DMS53 (cell line): ENCODE results near the gene FMC1.
"Not testable (repeated sequence)": the region's sequence is repeated elsewhere in the genome, so short reads cannot be mapped to it uniquely, and the experiment has no call there.

ENCODE experiments used
- DNase-seq: peaks from one replicate; lab custom pipeline; 2025; lab: John Stamatoyannopoulos, UW

Gene FMC1, protein sequence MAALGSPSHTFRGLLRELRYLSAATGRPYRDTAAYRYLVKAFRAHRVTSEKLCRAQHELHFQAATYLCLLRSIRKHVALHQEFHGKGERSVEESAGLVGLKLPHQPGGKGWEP

DNA sequence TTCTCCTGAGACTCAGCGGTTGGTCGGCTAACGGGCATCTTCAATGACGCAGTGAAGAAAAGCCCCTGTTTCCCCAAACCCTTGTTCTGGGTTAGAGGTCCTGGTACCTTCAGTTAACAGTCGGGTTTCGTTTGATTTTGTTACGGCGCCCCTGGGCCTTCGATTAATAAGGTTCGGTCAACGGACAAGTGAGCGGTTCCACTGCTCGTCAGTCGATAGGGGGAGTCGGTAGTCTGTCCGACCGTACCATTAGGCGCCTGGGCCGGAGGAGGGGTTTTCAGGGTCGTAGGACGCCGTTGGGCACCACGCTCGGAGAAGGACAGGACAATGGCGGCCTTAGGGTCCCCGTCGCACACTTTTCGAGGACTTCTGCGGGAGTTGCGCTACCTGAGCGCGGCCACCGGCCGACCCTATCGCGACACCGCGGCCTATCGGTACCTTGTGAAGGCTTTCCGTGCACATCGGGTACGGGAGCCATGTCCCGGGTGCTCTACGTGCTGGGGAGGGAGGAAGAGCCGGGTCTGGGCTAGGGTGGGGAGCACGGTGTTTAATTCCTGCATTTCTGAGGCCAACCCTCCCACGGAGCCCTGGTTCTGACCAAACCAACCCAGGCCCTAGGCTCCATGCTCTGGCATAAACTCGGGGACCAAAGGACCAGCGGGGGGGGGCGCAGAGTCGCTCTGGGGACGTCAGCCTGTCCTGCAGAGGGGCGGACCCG, at the start of gene FMC1:
FMC1 (plus strand) TSS at position 280 of the 718 bp plus-strand sequence; CDS start at position 328, 48 bp downstream.
- DNase-seq, result peak; percentile 98

DNA sequence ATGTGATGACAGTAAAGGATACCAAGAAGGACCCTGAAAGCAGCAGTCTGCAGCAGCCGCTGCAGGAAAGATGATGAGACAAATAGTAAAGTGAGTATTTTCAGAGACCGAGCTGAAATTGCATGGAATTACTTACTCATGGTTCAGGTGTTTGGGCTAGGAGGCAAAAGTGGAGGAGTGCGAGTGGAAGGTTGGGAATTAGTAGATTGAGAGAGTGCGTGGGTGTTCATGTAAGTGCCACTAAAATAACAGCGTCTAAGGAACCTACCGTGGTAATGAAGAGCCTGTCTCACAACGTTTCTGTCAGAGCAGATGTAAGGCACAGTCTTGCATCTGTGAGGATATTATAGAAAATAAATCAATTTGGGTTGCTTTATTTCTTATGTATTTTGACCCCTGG, 48.3 kb upstream of the FMC1 start:
- no peak for DNase-seq

DNA sequence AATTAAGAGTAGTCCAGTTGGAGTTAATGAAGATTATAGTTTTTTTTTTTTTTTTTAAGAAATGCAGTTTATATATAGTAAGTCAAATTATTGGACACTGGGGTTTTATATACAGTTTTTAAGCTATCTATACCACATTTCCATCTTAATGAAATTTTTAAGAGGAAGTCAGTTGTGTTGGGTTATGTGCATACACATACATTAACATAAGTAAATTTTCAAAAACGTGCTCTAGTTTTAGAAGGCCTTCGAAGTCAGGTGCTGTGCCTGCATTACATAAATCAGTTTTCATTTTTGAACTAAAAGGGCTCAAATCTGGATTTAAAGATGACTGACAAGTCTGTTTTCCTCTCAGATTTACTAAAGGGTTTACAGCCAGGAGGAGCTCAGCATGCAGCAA, 47.6 kb upstream of the FMC1 start:
- DNase-seq, result no peak

DNA sequence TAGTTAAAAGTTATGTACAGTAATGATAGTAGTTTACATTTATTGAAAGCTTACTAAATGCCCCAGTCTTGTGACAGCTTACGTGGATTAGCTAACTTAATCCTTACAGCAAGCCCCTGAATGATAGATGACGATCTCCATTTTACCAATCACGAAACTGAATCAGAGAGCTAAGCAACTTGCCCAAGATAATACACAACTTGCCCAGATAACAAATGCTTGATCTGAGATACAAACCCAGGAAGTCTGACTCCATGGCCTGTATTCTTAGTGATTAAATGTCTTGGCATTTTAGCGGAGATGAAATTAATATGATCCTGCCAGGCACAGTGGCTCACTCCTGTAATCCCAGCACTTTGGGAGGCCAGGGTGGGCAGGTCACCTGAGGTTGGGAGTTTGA, 46.9 kb upstream of the FMC1 start:
- no peak for DNase-seq

DNA sequence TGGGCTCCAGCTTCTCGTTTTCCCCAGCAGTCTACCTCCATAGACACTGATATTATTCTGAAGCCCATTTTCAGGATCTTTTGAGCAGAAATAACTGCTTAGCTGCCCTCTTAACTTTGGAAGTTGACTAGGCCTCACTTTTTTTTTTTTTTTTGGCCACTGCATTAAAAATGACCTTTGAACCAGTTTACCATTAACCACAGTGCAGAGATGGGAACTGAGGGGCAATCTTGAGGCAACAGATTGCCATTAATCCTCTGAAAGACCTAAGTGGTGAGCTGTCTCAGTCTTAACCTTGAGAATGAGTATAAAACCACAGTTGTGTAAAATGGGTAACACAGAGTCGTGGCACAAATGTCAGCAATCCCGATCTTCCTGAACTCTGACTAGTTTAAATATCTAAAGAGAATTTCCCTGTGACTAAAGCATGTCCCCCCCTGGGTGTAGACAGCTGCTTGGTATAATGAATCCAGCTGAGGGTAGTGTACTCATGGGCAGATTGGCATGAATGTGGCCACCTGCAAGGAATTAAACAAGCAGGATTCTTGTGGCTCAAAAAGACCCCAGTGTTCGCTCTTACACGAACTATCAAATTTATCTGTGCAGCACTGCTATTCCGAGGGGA, 46.1 kb upstream of the FMC1 start:
- no peak for DNase-seq

DNA sequence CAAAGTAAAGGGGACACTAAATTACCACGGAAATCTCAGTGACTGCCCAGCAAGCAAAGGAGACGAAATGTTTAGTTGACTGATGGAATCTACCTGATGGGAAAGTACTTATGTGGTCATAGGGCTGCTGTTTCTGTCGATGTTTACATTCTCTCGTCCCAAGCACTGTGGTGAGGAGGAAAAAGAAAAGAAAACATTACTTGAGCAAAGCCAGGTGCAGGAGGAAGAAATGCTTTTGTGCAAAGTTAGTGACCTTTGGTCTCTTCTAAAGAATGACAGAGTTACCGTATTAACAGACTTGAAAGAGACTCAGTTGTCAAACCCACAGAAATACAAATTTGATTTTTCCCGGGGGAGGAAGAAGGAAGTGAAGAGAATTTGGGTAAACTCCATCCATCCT, 43.3 kb upstream of the FMC1 start:
- peak; percentile 61 for DNase-seq

DNA sequence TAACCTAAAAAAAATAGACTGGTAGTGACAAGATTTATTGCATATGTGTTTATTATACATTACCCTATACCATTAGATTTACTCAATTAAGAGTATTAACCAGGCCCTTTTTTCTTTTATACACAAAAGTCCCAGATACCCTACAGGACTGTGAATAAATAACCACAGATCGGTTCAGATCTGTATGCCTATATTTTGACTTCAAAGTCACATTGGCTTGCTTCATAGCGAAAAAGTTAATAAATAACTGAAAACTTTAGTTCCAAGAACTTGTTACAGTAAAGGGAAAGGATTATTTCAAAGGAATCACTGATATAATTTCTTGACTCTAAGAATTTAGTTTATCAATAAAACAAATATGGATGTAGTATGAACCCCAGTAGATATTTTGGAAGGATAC, 41.8 kb upstream of the FMC1 start:
- DNase-seq, result no peak

DNA sequence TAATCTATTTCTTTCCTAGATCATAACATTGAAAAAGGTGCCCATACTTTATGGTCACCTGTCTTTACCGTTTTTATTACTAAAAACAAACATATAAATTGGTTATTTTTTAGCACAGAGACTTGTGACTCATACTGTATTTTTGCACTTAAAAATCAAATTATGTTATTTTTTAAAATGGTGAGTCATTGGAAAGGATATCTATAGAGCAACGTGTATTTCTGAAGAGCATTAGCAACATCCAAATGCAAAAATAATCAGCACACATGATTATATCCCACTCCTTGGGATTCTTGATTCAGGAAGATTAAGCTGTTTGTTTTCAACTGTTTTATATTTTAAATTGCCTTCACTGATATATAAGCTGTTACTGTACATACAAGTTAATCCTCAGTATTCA, 40.7 kb upstream of the FMC1 start:
- no peak for DNase-seq

DNA sequence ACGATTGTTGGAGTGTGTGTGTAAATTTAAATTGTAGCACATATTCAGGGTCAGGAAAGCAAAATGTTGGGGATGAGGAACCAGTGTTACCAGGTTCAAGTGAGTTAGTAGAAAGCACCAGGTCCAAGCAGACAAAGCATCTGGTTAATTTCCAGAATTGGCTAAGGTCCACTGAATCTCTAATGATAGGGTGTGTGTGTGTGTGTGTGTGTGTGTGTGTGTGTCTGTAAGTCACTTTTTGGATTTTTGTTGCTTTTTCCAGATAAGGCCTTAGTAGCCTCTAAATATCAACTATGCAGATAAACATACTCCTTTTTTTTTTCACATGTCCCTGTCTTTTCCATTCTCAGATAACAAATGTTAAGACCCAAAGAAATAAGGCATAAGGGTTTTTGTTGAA, 36.6 kb upstream of the FMC1 start:
- DNase-seq, result no peak

DNA sequence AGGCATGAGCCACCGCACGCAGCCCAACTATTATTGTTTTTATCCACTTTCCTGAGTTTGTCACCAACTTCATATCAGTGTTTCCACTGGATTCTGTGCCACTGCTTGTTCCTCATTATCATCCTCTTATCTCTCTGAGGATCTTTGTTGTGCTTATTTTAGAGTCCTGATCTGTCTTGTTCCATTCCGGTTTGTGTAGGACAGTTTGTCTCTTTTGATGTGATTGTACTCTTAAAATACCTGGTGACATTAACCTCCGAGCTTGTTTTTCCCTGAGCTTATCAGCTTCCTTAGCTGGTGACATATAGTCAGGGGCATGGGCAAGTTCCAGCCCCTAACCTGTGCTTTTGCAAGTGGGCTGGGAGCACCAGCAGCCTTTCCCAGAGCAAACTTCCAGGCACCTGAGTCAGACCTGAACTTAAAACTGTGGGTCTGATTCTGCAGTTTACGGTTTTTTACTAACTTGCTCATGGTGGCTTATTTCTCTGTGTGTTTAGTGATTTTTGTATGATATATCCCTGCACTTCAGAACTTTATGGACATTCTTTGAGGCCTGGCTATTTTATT, 23.1 kb upstream of the FMC1 start:
- no peak for DNase-seq

DNA sequence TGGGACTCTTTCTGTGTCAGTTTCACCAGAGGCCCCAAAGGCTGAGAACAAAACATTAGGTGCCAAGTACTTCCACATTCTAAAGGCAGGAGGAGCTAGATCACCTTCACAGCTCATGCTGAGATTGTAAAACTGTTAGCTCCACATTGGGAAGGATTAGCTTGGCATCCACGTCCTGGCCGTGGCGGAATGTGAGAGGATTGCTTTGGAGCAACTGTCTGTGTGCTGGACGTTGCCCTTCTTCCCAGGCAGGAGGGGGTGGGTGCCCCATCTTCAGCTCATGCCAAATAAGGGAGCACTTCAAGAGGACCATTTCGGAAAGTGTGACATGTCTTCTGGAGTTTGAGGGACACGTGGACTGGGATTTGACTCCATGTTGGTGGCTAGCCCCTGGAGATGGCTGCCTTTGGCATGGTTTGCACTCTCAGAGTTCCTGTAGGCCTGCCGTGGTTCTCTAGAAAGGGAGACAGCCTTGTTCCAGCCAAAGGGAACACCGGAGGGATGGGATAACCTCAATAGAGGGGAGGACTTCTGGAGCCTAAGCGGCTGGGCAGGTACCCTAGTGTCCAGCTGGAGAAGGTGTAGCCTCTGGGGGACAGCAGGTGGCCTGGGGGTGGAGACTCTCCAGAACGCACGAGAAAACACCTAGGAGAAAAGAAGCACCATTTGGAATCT, 19.9 kb upstream of the FMC1 start:
- DNase-seq, result peak; percentile 48

DNA sequence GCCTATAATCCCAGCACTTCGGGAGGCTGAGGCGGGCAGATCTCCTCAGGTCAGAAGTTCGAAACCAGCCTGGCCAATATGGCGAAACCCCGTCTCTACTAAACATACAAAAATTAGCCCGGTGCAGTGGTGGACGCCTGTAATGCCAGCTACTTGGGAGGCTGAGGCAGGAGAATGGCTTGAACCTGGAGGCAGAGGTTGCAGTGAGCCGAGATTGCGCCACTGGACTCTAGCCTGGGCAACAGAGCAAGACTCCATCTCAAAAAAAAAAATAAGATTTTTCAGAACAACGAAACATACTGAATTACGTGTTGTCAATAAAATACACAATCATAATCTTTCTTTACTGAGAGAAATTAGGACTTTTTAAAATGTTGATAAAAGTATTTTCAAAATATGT, 16.4 kb upstream of the FMC1 start:
- DNase-seq, result not testable (repeated sequence)

DNA sequence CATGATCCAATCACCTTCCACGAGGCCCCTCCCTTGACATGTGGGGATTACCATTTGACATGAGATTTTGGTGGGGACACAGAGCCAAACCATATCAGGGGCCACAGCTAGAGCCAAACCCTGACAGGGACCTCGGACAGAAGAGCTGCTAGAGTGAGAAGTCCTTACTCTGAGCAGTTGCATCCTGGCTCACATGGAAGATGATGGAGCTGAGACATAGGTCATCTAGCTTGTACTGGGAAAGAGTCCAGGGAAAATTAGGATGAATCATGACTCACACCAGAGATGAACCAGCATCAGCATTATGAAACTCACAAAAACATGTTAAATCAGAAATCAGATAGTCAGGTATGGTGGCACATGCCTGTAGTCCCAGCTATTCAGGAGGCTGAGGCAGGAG, 12.8 kb upstream of the FMC1 start:
- DNase-seq, result no peak

DNA sequence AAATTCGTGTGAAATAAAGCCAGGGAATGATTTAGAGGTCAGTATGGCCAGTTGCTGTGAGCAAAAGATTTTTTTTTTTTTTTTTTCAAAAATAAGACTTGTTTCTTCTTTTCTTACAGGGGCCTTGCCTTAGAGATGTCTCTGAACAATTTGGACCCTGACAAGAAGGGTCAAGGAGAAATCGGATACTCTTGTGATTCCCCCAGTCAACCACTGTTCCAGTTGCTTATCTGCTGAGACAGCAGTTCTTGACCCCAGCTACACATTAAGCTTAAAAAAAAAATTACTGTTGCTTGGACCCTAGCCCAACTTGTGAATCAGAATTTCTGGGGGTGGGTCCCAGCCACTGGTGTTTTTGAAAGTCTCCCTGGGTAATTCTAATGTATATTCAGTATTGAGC, 12.0 kb upstream of the FMC1 start:
- DNase-seq, result no peak

DNA sequence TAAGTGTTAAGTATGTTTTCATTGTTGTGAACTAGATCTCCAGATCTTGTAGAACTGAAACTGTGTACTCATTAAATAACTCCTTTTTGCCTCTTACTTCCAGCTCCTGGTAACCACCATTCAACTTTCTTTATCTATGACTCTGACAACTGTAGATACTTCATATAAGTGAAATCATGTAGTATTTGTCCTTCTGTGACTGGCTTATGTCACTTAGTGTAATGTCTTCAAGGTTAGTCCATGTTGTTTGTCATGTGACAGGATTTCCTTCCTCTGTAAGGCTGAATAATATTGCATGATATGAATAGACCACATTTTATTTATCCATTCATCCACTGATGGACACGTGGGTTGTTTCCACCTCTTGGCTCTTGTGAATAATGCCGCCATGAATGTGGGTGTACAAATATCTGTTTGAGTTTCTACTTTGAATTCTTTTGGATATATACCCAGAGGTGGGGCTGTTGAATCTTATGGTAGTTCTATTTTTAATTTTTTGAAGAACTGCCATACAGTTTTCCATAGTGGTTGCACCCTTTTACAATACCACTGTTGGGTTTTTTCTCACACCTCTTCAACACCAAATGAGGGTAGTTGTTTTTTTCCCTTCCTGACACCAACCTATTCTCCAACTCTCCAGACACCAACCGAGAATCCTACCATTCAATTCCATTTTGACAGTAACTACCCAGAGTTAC, 10.7 kb upstream of the FMC1 start:
- no peak for DNase-seq

DNA sequence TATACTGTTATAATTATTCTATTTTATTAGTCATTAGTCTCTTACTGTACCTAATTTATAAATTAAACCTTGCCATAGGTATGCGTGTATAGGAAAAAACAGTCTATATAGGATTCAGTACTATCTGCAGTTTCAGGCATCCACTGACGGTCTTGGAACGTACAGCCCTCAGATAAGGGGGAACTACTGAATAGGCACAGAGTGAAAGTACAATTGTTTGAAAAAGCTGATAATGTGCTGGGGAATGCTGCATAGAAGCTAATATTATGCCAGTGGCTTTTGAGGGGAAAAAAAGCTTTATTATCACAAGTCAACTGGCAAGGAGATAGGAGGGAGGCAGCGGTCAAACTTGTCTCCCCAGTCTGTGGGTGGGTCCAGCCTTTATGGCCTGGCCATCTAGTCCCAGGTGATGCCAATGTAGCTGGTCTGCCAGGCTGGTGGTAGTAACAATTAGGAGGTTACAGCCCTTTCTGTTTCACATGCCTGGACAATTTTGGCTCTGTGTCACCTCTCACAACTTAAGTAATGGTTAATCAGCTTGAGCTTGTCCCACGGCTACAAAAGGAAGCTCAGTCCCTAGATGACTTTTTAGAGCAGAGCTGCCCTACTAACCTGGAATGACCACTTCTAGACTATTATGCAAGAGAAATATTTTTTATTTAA, 8.3 kb upstream of the FMC1 start:
- DNase-seq, result no peak

DNA sequence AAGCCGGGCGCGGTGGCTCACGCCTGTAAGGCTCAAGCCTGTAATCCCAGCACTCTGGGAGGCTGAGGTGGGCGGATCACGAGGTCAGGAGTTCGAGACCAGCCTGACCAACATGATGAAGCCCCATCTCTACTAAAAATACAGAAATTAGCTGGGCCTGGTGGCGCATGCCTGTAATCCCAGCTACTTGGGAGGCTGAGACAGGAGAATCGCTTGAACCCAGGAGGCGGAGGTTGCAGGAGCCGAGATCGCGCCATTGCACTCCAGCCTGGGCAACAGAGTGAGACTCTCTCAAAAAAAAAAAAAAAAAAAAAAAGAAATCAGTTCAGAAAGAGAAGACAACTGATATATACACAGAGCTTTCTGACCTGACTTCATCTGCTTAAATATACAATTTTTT, 7.7 kb upstream of the FMC1 start:
- DNase-seq, result not testable (repeated sequence)

DNA sequence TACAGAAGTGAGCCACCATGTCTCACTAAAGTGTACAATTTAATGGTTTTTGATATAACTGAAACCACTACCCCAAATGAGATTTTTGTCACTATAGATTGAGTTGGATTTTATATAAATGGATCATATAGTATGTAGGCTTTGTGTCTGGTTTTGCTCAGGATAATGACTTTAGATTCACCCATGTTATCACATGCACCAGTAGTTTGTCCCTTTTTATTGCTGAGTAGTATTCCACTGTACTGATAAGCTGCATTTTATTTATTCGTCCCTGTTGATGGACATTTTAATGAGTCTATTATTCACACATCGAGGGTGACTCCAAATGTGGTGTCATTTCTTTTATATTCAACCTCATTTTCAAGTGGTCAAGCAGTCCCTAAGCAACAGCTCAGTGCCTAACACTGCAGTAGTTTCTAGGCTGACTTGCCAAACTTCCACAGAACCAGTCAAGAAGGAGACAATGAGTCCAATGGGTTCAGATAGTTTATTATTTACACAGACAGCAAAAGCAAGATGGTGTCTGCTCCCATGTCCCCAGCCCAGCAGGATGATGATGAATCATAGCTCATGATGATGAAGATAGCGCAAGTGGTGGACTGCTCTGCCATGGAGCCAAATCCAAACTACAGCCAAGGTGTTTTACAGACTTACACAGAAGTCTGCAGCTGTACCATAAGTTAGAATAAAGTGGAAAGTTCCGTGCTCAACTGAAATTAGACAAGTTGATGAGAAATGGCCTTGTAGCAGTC, 6.6 kb upstream of the FMC1 start:
- DNase-seq, result no peak

DNA sequence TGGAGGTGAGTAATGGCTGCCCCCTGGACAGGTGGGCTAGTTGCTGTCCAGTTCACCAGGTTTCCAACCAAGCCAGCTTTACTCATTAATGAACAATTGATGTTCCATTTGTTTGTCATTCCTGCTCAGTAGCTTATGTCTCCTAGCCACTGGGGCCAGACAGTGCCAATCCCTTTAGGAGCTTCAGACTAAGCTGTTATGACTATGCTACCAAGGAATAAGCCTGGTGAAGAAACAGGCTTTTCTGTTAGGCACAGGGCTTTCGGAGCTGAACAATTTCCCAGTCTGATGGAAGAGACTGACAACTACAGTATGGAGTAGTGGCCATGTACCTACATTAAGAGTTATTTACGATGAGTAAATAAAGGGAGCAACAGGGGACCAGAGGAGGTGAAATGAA, 2.1 kb upstream of the FMC1 start:
- DNase-seq, result no peak

DNA sequence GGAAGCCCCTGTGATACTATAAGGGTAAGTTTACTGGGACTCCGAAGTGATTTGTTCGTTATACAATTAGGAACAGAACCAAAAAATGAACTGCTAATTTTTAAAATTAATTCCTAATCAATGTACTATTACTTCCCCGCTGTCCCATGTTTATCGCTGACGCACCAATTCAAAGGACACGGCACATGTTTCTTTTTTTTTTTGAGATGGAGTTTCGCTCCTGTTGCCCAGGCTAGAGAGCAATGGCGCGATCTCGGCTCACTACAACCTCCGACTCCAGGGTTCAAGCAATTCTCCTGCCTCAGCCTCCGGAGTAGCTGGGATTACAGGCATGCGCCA, 1.5 kb upstream of the FMC1 start:
- DNase-seq, result no peak
